Inflammatory macrophage treated with lipopolysaccharide for 4 hours (primary cell): Measurements from ENCODE around the gene PSMB7.

Experiments
- DNase-seq: peaks from one replicate; pipeline ENCODE4 v3.0.0-alpha.2; 2020

PSMB7 gene

GRCh38 chr9:124377551-124378406 is 37.5 kb downstream of the PSMB7 start:
- no peak for DNase-seq

- no peak for DNase-seq
Measured at GRCh38 chr9:124376329-124376728, 38.9 kb downstream of the PSMB7 start.

DNA sequence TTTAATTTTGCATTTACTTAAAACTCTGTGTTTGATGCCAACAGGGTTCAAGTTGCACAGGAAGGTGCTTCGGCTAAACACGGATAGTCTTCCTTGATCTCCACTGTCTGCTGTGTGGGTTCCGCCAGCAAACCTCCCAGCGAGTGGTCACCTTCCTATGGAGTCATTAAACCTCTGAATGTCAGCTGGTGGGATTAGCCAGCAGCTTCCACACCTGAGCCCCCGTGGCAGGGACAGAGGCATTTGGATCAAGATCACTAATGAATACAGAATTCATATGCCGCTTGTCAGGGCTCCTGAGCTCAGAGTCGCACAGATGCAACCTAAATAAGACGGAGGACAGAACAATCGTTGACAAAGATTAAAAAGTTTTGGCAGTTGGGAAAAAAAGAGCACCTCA is 39.5 kb downstream of the PSMB7 start:
- DNase-seq: no peak

DNA sequence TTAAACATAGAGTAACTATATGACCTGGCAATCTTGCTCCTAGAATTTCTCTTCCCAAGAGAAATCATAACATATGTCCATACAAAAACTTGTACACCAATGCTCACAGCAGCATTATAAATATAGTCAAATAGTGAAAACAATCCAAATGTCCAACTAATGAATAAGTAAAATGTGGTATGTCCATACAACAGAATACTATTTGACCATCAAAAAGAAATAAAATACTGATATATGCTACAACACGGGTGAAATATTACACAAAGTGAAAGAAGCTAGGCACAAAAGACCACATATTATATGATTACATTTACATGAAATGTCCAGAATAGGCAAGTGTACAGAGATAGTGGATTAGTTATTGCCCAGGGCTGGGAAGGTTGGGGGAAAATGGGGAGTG is 41.4 kb downstream of the PSMB7 start:
- no peak for DNase-seq

DNA sequence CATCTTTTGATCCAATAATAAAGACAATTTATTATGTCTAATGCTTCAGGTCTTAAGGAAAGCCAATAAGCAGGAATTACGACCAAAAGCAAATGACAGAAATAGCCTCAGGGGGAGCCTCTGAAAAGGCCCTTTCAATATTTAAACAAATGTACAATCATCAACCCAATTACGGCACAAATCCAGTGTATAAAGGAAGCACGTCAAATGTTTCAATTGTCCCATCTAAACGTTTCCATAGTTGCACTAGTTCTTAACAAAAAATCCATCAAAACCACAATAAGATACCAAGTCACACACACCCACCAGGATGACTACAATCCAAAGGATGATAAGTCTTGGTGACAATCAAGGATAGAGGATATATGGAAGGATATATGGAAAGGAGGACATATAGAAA is 41.9 kb downstream of the PSMB7 start:
- DNase-seq: no peak

GRCh38 chr9:124372038-124372437 is 43.2 kb downstream of the PSMB7 start:
- no peak for DNase-seq

- DNase-seq: peak; percentile 48
Measured at GRCh38 chr9:124370896-124371582, 44.2 kb downstream of the PSMB7 start.

- no peak for DNase-seq
Measured at GRCh38 chr9:124369231-124369797, 45.9 kb downstream of the PSMB7 start.

- no peak for DNase-seq
Measured at GRCh38 chr9:124368692-124369091, 46.5 kb downstream of the PSMB7 start.

DNA sequence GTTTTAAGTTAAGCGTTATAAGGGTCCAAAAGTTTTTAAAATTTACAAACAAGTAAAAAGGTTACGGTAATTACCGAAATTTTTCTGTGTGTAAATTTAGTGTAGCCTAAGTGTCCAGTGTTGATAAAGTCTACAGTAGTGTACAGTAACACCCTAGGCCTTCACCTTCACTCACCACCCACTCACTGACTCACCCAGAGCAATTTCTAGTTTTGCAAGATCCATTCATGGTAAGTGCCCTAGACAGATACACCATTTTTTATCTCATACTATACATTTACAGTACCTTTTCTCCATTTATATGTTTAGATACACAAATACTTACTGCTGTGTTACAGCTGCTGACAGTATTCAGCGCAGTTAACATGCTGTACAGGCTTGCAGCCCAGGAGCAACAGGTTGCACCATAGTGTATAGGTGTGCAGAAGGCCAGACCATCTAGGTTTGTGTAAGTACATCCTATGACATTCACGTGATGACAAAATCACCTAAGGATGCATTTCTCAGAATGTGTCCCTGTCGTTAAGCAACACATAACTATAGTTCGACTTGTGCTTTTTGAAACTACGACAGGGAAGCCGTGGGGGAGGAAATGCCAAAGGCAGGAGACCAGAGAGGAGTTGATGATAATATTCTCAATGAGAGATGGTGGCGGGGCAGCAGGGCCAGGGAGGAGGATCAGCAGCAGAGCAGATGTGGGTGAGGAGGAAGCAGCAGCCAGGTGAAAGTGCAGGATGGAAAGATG is 48.6 kb downstream of the PSMB7 start:
- peak; percentile 42 for DNase-seq

GRCh38 chr9:124365036-124365435 is 50.2 kb downstream of the PSMB7 start:
- no peak for DNase-seq

- DNase-seq: no peak
Measured at GRCh38 chr9:124364141-124364540, 51.1 kb downstream of the PSMB7 start.

DNA sequence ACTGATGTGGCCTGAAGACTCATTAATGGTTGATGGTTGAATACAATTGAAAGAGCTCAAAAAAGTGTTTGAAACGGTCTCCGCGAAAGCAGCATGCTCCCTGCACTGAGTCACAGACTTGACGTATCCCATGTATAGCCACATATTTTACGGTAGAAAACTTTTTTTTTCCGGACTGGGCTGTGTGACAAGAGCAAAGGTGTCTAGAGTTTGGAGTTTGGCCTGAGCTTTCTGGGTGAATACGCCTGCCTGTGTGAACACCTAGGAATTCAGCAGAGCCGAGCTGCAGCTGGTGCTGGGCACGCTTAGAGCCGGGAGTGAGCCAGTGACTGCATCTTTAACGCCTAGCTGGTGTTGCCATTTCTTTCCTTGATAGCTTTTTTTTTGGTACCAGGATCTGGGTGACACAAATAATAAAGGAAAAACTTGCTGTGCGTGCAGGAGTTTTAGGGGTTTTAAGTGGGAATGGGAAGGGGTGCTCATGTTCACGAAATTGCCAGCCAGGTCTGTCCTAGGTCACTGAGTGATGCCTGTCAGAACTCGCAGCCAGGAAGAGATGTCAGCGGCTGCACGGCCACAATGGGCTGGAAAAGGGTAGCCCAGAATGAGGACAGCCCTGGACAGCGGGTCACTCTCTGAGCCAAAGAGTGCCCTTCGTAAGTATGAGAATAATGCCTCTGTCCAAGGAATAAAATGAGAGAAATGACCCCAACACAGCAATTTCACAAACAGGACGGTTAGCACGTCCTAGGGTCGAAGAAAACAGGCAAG is 51.7 kb downstream of the PSMB7 start:
- DNase-seq: no peak

DNA sequence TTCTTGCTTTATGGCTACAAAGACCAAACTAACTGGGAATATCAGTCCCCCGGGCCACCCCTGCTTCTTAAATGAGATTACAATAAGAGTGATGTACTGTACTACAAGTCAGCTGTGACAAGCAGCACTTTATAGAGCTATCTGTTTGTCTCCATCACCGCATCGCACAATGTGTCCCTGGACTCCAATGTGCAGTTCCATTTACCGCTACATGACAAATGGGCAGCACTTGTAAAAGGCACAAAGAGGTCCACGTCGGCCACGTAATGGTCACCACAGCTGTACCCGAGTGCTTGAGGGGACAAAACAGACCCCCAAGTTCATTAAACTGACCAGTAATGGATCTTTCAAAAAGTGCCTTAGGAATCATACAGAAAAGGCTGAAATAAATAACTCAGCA is 54.1 kb downstream of the PSMB7 start:
- no peak for DNase-seq

DNA sequence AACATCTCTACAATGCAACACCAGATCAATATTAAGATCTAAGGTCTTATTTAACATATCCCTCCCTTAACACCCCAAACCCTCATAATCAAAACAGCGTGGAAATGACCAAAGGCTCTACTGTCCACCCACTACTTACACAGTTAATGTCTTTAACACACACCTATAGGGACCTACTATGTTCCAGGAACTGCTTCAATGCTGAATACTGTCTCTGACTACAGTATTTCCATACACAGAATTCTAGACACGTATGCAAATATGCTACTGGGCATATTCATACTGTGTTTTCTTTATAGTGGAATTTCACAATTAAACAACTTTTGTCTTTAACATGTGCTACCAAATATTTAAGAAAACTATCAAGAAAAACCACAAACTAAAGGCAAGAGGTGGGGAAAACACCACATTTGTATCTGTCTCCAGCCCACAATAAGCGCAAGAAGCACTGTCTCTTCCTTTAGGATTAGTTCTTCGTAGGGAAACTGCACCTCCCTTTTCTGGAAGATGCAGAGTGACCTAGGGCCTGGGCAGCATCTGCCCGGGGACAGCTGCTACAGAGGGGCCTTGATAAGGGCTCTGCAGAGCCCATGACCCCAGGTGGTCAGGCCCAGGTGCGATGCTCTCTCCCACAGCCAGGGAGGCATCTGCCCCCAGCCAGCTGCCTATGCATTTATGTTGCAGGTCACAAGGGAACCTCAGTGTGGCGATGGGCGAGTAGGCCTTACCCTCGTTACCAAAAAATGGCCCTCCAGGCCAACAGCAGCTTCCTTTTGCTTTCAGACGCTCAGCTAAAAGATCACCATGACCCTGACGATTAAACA is 55.2 kb downstream of the PSMB7 start:
- no peak for DNase-seq

DNA sequence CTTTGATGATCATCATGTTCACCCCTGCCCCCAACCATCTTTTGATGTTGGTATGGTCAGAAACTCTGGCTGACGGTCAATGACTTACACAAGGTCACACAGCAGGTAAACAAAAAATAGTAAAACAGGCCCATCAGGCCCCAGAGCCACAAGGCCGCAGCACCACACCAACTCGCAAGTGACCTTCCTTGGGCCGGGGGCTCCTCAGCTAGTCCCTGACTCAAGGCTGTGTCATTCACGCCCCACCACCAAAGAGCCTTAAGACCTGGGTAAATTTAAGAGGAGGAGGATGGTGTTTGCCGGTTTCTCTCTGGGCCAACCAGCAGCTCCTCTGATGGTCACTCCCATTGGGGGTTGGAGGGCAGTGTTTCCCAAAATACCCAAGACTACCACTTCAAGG is 55.8 kb downstream of the PSMB7 start:
- DNase-seq: no peak

DNA sequence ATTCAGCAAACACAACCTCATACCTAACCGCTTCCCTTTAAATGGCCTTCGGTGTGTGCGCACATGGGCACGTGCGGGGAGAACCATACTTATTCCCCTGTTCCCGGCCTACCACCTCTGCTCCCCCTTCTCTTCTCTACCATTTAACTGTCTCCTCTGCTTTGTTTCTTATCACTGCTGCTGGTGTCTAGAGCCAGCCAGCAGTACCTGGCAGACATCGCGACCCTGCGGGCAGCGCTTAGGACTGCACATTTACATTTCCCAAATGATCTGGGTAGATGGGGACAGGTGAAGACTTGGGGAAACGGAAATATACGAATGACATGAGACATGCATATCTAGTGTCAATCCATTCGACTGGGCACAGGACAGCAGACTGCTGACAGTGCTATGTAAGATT is 56.6 kb downstream of the PSMB7 start:
- no peak for DNase-seq

DNA sequence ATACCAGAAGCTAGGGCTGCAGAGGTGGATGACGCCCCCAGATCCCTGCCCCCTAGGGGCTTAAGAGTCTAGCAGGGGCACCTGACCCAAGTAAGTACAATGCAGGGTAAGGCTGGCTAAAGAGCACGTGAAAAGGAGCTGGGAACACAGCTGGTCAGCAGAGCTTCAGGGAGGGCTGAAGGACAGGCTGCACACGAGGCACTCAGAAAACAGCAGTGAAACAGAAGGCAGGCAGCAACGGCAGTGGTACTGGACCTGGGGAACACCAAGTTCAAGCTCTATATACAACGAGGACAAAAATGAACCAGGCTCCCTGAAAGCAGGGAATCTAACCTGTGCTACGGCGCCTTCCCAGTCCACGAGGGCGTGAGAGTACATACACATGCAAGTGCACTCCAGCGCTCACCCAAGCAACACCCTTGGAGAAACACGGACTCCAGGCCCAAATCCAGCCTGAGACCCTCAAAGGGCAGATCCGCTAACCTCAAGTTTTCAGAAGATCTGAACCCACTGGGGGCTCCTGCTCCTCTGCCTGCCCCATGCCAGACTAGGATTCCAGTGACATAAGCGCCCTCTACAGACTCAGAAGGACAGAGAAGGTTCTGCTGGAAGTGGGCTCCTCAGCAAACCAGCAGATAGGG is 57.4 kb downstream of the PSMB7 start:
- no peak for DNase-seq

DNA sequence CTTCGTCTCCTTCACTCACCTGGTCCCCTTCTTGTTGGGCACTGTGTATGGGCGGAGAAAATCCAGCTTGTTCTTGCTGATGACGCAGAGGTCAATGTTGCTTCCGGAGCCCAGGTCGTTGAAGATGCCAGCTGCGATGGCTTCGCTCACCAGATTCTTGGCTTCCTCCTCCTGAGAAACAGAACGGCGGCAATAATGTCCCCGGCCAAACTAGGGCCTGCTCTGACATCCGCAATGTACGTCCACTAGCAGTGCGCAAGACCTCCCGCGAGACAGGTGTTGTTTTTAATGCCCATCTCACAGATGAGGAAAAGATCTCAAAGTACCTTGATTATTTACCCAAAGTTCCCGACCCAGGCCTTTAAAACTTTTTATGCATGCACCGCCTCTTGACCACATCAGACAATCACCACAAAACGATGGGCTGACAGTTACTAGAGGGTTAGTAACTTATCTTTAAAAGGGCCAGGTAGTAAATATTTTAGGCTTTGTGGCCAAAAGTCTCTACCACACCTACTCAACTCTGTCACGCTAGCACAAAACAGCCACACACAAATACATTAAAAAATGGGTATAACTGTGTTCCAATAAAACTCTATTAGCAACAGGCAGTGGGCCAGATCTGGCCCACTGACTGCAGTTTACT is 58.4 kb downstream of the PSMB7 start:
- no peak for DNase-seq

- no peak for DNase-seq
Measured at GRCh38 chr9:124355941-124356744, 59.1 kb downstream of the PSMB7 start.
